NCI-H2107 treated with DMSO at 0.1 percent for 48 hours (cell line): ENCODE measurements around the gene CCDC9.
"Not testable (repeated sequence)": the region's sequence is repeated elsewhere in the genome, so short reads cannot be mapped to it uniquely, and the experiment has no call there.

ENCODE experiments used
- DNase-seq: peaks from one replicate; lab custom pipeline; 2025; ENCODE audit not compliant: unreplicated experiment; lab: John Stamatoyannopoulos, UW

CCDC9 gene

GRCh38 chr19:47231215-47232054, 24.9 kb upstream of the CCDC9 start:
- no peak for DNase-seq

GRCh38 chr19:47232422-47233211, 23.7 kb upstream of the CCDC9 start:
- no peak for DNase-seq

GRCh38 chr19:47236072-47236675, 20.2 kb upstream of the CCDC9 start:
- no peak for DNase-seq

- DNase-seq = no peak
Measured at GRCh38 chr19:47239152-47239551, 17.2 kb upstream of the CCDC9 start.

DNA sequence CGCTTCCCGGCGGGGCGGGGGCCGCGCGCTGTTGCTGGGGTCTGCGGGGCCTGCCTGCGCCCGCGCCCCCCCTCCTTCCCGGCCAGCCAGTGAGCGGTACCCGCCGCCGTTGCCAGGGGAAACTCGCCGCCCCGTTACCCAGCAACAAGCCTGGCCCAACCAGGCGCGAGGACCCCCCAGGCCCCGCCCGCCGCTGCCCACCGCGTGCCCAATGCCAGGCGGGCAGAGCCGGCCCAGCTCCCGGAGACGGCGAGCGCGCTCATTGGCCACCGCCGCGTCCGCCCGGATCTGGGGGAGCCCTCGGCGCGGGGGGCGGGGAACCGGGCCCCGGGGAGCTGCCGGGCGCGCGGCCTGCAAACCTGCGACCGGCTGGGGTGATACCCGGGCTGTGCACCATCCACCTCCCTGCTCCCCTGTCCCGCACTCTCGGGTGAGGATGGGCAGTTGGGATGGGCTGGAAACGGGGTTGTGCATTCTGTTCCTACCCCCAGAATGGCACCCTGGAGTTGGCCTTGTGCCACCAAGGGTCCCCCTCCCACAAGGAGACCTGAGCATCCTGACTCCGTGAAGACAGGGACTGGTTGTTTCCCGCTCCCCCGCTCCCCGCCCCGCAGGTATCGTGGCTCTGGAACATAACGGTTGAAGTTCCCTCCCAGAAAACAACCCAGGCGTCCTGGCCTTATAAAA, 16.6 kb upstream of the CCDC9 start:
- DNase-seq = no peak

GRCh38 chr19:47240556-47240955, 15.8 kb upstream of the CCDC9 start:
- no peak for DNase-seq

DNA sequence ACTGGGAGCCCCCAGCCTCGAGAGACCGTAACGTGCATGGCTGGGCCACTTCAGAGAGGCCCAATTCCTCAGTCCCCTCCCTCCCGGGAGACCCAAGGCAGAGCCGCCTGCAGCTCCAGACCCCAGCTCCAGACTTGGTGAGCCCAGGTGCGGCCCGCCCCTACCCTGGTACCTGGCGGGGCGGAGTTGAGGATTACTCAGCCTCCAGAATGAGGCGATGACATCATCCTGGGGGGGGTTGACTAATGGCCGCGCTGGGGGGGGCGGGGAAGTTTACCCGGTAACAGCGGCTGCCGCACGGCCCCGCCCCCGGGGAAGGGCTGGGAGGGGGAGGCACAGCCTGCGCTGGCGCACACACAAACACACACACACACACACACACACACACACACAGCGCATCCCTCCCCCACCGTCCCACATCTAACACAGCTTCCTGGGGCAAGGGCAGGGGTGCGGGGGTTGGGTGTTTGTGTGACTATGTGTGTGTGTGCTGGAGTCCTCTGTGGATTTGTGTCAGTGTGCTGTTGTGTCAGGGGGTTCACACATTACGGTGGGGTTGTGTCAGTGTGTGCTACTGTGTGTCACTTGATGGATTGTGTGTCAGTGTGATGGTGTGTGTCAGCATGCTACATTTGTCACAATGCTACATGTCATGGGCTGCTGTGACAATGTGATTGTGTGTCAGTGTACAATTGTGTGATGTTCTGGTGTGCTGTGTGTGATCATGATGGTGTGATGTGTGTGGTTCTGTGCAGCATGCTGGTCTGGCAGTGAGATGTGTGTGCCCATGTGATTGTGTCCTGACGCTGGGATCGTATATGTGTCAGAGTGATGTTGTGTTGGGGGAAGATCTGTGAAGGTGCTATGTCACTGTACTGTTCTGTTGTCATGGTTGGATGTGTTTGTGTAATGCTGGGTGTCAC, 15.1 kb upstream of the CCDC9 start:
- DNase-seq = peak; percentile 46

DNA sequence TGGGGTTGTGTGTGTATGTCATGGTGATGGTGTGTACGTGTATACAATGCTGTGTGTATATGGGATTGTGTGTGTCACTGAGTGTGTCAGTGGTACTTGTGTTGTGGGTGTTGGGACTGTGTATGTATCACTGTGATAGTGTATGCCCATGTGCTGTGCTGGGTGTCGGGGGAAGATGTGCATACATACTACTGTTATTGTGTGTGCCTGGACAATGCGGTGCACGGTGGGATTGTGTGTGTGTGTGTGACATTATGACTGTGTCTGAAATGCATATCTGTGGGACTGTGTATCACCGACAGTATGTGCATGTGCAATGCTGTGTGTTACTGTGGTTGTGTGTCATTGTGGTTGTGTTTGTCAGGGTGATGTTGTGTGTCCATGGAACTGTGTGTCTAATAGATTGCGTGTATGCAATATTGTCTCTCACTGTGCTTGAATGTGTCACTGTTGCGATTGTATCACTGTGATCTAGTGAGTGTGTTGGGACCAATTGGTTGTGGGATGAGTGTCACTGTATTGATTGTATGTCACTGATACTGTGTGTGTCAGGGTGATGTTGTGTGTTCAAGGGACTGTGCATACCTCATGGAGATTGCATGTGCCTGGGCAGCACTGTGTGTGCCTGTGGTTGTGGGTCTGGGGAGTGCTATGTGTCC, 14.3 kb upstream of the CCDC9 start:
- DNase-seq = no peak

- DNase-seq = no peak
Measured at GRCh38 chr19:47243364-47243775, 13.0 kb upstream of the CCDC9 start.

DNA sequence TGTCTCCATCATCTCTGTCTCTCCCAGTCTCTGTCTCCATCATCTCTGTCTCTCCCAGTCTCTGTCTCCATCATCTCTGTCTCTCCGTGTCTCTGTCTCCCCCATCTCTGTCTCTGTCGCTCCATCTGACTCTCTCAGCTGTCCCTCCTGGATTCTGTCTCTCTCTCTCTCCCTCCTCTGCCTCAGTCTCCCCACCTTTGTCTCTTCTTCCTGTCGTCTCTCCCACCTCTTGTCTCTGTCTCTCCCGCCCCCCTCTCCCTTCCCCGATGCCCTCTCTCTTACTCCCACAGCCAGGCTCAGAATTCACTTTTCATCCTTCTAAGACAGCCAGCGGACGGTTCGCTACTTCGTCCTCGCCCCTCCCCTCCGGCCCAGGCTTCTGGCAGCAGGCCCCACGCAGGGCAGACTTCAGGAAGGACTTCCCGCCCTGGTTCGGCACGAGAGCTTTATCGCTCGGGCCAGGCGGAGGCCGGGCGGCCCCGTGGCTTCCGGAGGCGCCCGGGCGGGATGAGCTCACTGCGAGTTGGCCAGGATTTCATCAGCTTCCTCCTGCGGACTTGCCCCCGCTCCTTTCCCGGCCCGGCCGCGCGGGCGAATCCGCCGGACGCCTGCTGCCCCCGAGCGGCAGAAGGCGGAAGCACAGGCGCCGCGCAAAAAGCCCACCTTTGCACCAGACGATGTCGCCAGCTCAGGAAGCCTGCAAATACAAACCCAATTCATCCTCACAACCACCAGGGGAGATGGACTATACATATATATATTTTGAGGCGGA, 12.4 kb upstream of the CCDC9 start:
- peak; percentile 60 for DNase-seq

GRCh38 chr19:47247308-47247990, 8.9 kb upstream of the CCDC9 start:
- no peak for DNase-seq

DNA sequence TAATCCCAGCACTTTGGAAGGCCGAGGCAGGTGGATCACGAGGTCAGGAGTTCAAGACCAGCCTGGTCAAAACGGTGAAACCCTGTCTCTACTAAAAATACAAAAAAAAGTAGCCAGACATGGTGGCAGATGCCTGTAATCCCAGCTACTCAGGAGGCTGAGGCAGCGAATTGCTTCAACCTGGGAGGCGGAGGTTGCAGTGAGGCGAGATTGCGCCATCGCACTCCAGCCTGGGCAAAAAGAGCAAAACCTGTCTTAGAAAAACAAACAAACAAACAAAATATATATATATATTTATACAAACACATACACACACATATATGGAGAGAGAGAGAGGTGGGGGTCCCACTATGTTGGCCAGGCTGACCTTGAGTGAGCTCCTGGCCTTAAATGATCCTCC, 3.3 kb upstream of the CCDC9 start:
- not testable (repeated sequence) for DNase-seq

DNA sequence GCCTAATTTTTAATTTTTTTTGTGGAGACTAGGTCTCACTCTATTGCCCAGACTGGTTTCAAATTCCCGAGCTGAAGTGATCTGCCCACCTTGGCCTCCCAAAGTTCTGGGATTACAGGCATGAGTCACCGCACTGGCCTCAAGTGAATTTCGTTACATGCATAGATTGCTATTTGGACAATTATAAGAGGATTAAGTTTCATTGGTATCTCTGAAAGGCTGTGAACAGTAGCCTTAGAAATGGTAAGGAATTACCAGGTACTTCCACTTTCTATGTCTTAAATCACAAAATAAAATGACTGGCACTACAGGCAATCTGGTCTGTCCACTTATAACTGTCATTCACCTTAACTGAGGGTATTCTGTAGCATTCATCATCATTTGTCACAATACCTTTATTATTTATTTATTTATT, 2.9 kb upstream of the CCDC9 start:
- no peak for DNase-seq

- no peak for DNase-seq
Measured at GRCh38 chr19:47253970-47254369, 2.4 kb upstream of the CCDC9 start.

- peak; percentile 100 for DNase-seq
Measured at GRCh38 chr19:47256693-47257410, 527 bp downstream of the CCDC9 start.

DNA sequence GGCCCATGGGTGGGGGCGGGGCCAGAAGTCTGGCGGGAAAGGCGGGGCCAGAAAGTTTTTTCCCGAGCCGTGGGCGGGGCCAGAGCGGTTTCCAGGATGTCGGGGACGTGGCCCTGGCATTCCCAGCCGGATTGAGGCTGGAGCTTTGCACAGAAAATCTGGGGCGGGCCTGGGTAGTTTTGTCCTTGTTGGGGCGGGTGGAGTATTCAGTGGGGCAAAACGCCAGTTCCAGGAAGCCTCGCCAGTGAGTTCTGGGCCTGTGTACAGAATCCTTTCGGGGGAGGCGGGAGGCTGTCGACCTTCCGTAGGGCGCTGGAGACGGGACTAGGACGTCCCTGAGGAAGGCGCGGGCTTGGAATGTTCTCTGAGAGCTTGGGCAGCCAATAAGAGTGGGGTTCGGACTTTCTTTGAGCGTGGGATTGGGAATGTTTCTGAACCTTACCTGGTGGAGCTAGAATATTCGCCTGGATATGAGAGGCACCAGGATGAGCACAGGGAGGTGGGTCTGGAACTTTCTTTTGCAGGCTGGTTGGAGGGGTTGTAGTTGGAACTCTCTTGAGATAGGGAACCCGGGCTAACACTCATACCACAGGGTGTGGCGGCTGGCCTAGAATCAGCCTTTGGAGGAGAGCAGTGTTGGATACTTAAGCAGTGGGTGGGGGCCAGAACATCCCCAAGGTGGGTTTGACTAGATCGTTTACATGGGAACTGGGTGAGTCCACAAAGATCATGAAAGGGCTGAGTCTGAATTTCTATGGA, 1.3 kb downstream of the CCDC9 start:
- no peak for DNase-seq

- no peak for DNase-seq
Measured at GRCh38 chr19:47258434-47258833, 2.1 kb downstream of the CCDC9 start.
